ENCODE data around the gene ANKIB1.
"Not testable (repeated sequence)": the region's sequence is repeated elsewhere in the genome, so short reads cannot be mapped to it uniquely, and the experiment has no call there.

ANKIB1 gene

DNA sequence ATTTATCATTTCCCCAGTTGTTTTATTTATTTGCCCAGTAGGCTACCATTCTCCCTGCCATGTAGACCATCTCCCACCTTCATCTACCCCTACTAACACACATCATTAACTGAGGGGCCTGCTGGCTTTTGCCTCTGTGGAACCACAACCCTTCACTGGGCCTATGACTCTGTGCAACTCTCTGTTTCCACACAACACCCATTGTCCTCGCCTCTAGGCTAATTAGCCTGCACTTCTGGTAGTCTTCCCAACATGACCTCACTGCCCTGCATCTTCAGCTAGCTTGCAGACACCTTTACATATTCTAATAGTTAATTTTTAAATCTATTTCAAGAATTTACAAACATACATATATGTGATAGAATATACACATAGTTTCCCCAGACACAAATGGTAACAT is 7.5 kb downstream of the ANKIB1 start:
- TF ChIP-seq, protein P1, sequence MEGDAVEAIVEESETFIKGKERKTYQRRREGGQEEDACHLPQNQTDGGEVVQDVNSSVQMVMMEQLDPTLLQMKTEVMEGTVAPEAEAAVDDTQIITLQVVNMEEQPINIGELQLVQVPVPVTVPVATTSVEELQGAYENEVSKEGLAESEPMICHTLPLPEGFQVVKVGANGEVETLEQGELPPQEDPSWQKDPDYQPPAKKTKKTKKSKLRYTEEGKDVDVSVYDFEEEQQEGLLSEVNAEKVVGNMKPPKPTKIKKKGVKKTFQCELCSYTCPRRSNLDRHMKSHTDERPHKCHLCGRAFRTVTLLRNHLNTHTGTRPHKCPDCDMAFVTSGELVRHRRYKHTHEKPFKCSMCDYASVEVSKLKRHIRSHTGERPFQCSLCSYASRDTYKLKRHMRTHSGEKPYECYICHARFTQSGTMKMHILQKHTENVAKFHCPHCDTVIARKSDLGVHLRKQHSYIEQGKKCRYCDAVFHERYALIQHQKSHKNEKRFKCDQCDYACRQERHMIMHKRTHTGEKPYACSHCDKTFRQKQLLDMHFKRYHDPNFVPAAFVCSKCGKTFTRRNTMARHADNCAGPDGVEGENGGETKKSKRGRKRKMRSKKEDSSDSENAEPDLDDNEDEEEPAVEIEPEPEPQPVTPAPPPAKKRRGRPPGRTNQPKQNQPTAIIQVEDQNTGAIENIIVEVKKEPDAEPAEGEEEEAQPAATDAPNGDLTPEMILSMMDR (IDR thresholded peaks at IDR 0.05; ENCODE audit: extremely low read depth, missing control alignments) = no peak
- no peak for DNase-seq (ENCODE audit: low spot score)

DNA sequence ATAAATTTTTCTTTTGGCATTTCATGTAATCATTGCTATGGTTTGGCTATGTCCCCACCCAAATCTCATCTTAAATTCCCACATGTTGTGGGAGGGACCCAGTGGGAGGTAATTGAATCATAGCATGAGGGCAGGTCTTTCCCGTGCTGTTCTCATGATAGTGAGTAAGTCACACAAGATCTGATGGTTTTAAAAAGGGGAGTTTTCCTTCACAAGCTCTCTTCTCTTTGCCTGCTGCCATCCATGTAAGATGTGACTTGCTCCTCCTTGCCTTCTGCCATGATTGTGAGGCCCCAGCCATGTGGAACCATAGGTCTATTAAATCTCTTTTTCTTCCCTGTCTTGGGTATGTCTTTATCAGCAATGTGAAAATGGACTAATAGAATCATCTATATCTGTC is 9.0 kb downstream of the ANKIB1 start:
- not testable (repeated sequence) for DNase-seq (ENCODE audit: low spot score)

DNA sequence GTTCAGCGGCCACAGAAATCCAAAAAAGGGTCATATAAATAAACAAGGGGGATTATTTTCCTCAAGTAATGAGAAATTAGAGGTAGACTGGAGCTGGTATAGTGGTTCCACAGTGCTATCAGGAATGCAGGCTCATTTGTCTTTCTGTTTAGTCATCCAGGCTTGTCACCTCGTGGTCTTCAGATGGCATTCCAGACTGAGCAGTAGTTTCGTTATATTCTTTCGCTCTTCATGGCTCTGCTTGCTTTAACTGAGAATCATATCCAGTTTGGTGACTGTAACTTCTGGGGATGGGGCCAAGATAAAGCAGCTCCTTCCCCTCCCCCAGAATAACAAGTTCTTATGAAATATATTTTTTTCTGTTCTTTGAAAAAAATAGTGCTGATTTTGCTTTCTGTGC is 9.5 kb downstream of the ANKIB1 start:
- DNase-seq (ENCODE audit: low spot score) = no peak

GRCh38 chr7:92259062-92259461 is 13.3 kb downstream of the ANKIB1 start:
- no peak for DNase-seq (ENCODE audit: low spot score)
- TF ChIP-seq, protein P1 (IDR thresholded peaks at IDR 0.05; ENCODE audit: extremely low read depth, missing control alignments) = no peak

More for the DNA sequence above, 9.5 kb downstream of the ANKIB1 start:
- TF ChIP-seq, protein P1 (IDR thresholded peaks at IDR 0.05; ENCODE audit: extremely low read depth, missing control alignments) = no peak

DNA sequence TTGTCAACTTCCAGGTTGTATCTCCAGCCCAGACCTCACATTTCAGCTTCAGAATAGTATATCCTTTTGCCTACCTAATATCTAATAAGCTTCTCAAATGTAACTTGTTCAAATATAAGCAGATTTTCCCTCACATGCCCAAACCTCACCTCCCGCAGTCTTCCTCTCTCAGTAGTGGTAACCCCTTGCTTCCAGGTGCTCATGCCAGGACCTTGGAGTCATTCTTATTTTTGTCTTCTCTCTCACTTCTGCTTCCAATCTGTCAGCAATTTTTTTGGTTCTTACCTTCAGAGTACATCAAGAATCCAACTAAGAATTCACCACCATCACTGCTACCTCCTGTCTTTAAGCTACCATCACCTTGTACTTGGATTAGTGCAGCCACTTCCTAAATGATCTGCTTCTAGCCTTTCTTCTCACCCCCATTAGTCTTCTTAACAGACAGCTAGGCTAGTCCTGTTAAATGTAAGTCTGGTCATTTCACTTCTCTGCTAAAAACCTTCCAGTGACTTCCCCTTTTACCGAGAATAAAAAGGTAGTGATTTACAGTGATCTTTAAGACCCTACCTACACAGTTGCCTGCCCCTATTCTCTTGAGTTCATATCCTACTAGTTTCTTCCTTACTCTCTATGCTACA is 14.0 kb downstream of the ANKIB1 start:
- TF ChIP-seq, protein P1 (IDR thresholded peaks at IDR 0.05; ENCODE audit: extremely low read depth, missing control alignments) = no peak
- DNase-seq (ENCODE audit: low spot score) = no peak

DNA sequence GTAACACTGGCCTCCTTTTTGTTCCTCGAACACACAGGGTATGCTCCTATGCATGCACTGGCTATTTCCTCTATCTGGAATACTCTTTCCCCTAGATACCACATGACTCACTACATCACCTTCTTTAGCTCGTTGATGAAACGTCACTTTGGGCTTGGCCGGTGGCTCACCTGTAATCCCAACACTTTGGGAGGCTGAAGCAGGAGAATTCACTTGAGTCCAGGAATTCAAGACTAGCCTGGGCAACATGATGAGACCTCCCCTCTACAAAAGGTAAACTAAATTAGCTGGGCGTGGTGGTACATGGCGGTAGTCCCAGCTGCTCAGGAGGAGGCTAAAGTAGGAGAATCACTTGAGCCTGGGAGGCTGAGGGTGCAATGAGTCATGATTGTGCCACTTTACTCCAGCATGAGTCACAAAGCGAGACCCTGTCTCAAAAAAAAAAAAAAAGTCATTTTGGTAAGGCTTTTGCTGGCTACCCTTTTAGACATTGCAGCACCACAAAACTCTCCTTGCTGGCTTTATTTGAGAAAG is 14.5 kb downstream of the ANKIB1 start:
- no peak for DNase-seq (ENCODE audit: low spot score)

GRCh38 chr7:92266415-92267241 is 20.9 kb downstream of the ANKIB1 start:
- DNase-seq (ENCODE audit: low spot score) = no peak
- TF ChIP-seq, protein P1 (IDR thresholded peaks at IDR 0.05; ENCODE audit: extremely low read depth, missing control alignments) = no peak

More for the DNA sequence above, 14.5 kb downstream of the ANKIB1 start:
- TF ChIP-seq, protein P1 (IDR thresholded peaks at IDR 0.05; ENCODE audit: extremely low read depth, missing control alignments) = no peak
